GM23248 (cell line): ENCODE measurements around the gene SFTPB. TPM values are rescaled to one million over a fixed set of nuclear protein-coding genes. Genes with fewer than 3 reads are reported as not detected.
A peak's percentile ranks its signal among the peaks of the same experiment; 100 is the strongest.
"Not testable (repeated sequence)": the region's sequence is repeated elsewhere in the genome, so short reads cannot be mapped to it uniquely, and the experiment has no call there.

Experiments used
- DNase-seq: peaks from one replicate; pipeline ENCODE4 v3.0.0-alpha.2; 2015
- H2AFZ ChIP-seq: fragments of 200-600 bp; sonication (generic); 2 replicates; pipeline ENCODE4 v1.6.1; 2016; ENCODE audit warnings: antibody characterized with exemption
- H3F3A ChIP-seq: fragments of 200-600 bp; sonication (generic); 2 replicates; pipeline ENCODE4 v1.6.1; 2016; ENCODE audit warnings: mild to moderate bottlenecking, antibody characterized with exemption, mixed run types; ENCODE audit not compliant: insufficient read depth
- H3K27ac ChIP-seq: fragments of 200-600 bp; sonication (generic); 2 replicates; pipeline ENCODE4 v1.5.1; 2016; ENCODE audit warnings: mild to moderate bottlenecking
- H3K27me3 ChIP-seq: fragments of 200-600 bp; sonication (generic); replicated peaks from 2 replicates; pipeline ENCODE4 v1.6.1; 2016; ENCODE audit warnings: mild to moderate bottlenecking; ENCODE audit not compliant: insufficient read depth
- H3K36me3 ChIP-seq: fragments of 200-600 bp; sonication (generic); 2 replicates; pipeline ENCODE4 v1.6.1; 2016; ENCODE audit warnings: low read depth, mild to moderate bottlenecking
- H3K4me1 ChIP-seq: fragments of 200-600 bp; sonication (generic); 2 replicates; pipeline ENCODE4 v1.6.1; 2016; ENCODE audit warnings: mild to moderate bottlenecking; ENCODE audit not compliant: insufficient read depth
- H3K4me2 ChIP-seq: fragments of 200-600 bp; sonication (generic); one replicate; pipeline ENCODE4 v1.6.1; 2016; ENCODE audit warnings: mild to moderate bottlenecking; ENCODE audit not compliant: unreplicated experiment
- H3K4me3 ChIP-seq: fragments of 200-600 bp; sonication (generic); 2 replicates; pipeline ENCODE4 v1.5.1; 2016; ENCODE audit warnings: mild to moderate bottlenecking
- H3K79me2 ChIP-seq: fragments of 200-600 bp; sonication (generic); 2 replicates; pipeline ENCODE4 v1.6.1; 2016; ENCODE audit warnings: mild to moderate bottlenecking; ENCODE audit not compliant: insufficient read depth
- H3K9ac ChIP-seq: fragments of 200-600 bp; sonication (generic); 2 replicates; pipeline ENCODE4 v1.6.1; 2016; ENCODE audit warnings: mild to moderate bottlenecking
- H3K9me2 ChIP-seq: fragments of 200-600 bp; sonication (generic); 2 replicates; pipeline ENCODE4 v1.6.1; 2016; ENCODE audit warnings: mixed run types, mild to moderate bottlenecking, moderate library complexity; ENCODE audit not compliant: insufficient read depth
- H3K9me3 ChIP-seq: fragments of 200-600 bp; sonication (generic); one replicate; pipeline ENCODE4 v1.6.1; 2017; ENCODE audit warnings: low read depth
- H4K20me1 ChIP-seq: fragments of 200-600 bp; sonication (generic); 2 replicates; pipeline ENCODE4 v1.6.0; 2016; ENCODE audit not compliant: insufficient read depth
- EZH2 ChIP-seq: fragments of 200-600 bp; sonication (generic); IDR thresholded peaks from 2 replicates; pipeline ENCODE4 v1.6.1; 2018; ENCODE audit warnings: antibody characterized with exemption, mild to moderate bottlenecking; ENCODE audit not compliant: insufficient read depth, poor library complexity, severe bottlenecking
- EZH2phosphoT487 ChIP-seq: fragments of 200-600 bp; sonication (generic); IDR thresholded peaks from 2 replicates; pipeline ENCODE4 v1.6.1; 2018; ENCODE audit warnings: antibody characterized with exemption, moderate library complexity, mild to moderate bottlenecking, low read depth; ENCODE audit not compliant: insufficient read depth
- WGBS, 2 experiments: methylation state at CpG; one replicate each; pipeline ENCODE4 v1.1.6; 2015 to 2017; ENCODE audit warnings: low lambda C conversion rate in 2 of 2, low coverage in 1 of 2; ENCODE audit errors: missing lambda C conversion rate in 2 of 2; 5-methylcytosine and 5-hydroxymethylcytosine counted together
- in situ Hi-C: fragments of 300-500 bp; cut with MboI; formaldehyde crosslinking; loops from 2 replicates; pipeline ENCODE4 v1.15.0; 2020
- polyA plus RNA-seq: library from polyadenylated mRNA; unstranded; fragments of >200 nt; fragmentation: Nextera tagmentation; extraction: Ambion mirVana; gene quantifications from 2 replicates; pipeline ENCODE4 v1.2.1, GENCODE V29; 2016
- total RNA-seq: library from RNA; depleted of rRNA; stranded (reverse); fragments of >200 nt; shearing (Covaris generic); gene quantifications from 2 replicates; pipeline ENCODE4 v1.2.3, GENCODE V29; 2014; rRNA removed

SFTPB gene
- not detected in 2 replicates for total RNA-seq
- not detected in 2 replicates for polyA plus RNA-seq

DNA sequence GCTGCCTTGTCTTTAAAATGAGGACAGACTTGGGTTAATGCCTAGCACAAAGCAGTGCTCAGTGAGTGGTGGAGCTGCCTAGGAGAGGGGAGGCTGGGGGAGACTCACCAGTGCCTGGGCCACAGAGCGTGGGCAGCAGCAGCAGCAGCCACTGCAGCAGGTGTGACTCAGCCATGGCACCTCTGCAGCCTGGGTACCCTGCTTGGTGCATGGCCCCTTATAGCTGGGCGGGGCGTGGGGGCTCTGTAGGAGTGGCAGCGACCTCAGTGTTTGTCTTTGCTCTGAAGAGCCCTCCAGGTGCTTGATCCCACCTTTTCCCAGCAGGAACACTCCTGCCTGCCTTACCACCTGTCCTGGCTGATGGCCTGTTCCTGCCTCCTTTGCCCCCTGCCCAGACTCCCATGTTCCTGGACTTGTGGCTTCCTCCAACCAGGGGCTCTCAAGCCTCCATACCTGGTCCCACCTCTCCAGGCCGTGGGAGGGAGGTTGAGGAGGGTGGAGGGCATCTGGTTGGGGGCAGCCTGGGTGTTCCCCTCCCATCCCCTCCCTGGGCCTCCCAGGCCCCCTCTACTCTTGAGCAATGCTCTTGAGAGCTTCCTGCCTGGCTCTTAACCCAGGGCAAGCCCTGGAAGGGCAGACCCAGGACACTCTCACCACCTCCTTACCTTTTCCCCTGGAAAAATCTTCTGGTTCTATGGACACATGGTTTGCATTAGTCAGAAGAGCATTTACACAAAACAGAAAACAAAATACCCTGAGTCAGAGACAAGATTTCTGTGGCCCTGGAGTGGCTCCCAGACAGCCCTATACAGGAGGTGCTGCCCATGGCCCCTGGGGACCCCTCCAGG is at the start of gene SFTPB:
SFTPB (minus strand) TSS at position 191 of the 848 bp plus-strand sequence; CDS start at position 175, 16 bp downstream.
- Histone ChIP-seq H3K9me3 (no peaks in the 10 kb centered on the region), H3F3A (no peaks in the 10 kb centered on the region), H3K27ac (no peak within 1 kb of the TSS), H3K4me3 (no peak within 1 kb of the TSS), H3K4me1 (peaks cover 12% of the 10 kb centered on the region), H4K20me1 (no peaks in the 10 kb centered on the region), H2AFZ (no peak within 1 kb of the TSS), H3K27me3 (no peaks in the 10 kb centered on the region), H3K9me2 (no peaks in the 10 kb centered on the region), H3K36me3 (no peaks in the 10 kb centered on the region), H3K4me2 (peak within 1 kb of the TSS; percentile 23), H3K9ac (no peak within 1 kb of the TSS), H3K79me2 (no peaks in the 10 kb centered on the region)
- TF ChIP-seq EZH2 (no peak), EZH2phosphoT487 (no peak)
- DNase-seq, result peak; percentile 70
- WGBS, 2 experiments, result 79 to 90% methylated on average over 5 of the region's 5 CpGs
- in situ Hi-C loops, result no loop called here

DNA sequence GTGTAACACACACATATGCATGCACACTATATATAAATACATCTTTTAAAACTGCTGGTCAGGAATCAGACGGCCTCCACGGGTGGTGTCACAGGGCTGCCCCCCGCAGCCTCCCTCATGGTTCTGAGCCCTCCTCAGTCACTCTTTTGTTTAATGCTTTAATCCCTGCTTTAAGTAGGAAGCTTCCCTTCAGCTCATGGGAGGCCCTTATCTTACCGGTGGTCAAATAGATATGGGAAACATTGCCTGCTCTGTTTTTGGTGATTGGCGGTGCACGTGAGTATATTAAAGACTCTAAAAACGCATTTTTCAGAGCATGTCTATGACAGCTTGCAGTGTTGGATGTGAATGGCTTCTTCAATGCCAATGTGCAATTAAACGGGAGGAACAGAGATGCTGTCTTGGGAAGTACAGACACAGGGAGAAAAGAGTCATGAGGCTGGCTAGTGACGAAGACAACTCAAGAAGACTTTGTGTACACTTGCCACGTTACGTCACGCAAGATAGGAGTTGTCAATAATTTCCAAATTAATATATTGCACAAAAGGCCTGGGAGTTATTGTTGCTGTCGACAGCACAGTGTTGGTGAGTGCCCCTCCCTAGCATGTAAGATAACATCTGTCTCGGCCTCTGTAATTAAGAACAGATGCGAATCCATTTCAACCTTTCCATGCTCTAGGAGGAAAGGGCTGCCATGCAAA is 49.5 kb upstream of the SFTPB start:
- H3K9ac ChIP-seq, result peak overlapping the region; percentile 24; the same call in 1 of the 2 replicates
- H2AFZ ChIP-seq, result no peak overlapping the region
- H4K20me1 ChIP-seq, result no peaks in the 10 kb centered on the region
- H3K36me3 ChIP-seq, result no peaks in the 10 kb centered on the region
- peaks cover 12% of the 10 kb centered on the region; the same call in 1 of the 2 replicates for H3F3A ChIP-seq
- peaks cover 16% of the 10 kb centered on the region for H3K4me1 ChIP-seq
- peak overlapping the region; percentile 39 for H3K27ac ChIP-seq
- H3K79me2 ChIP-seq, result no peaks in the 10 kb centered on the region
- DNase-seq, result peak; percentile 90
- WGBS, 2 experiments, result 10 to 11% methylated on average over 15 of the region's 15 CpGs
- H3K9me3 ChIP-seq, result no peaks in the 10 kb centered on the region
- H3K4me2 ChIP-seq, result peak overlapping the region; percentile 60
- H3K9me2 ChIP-seq, result no peaks in the 10 kb centered on the region
- H3K27me3 ChIP-seq, result no peaks in the 10 kb centered on the region
- H3K4me3 ChIP-seq, result no peak overlapping the region
- in situ Hi-C loops, result no loop called here
- TF ChIP-seq EZH2 (no peak), EZH2phosphoT487 (0 out of 2 replicates have a peak, but pooled peaks have one; percentile 45)

DNA sequence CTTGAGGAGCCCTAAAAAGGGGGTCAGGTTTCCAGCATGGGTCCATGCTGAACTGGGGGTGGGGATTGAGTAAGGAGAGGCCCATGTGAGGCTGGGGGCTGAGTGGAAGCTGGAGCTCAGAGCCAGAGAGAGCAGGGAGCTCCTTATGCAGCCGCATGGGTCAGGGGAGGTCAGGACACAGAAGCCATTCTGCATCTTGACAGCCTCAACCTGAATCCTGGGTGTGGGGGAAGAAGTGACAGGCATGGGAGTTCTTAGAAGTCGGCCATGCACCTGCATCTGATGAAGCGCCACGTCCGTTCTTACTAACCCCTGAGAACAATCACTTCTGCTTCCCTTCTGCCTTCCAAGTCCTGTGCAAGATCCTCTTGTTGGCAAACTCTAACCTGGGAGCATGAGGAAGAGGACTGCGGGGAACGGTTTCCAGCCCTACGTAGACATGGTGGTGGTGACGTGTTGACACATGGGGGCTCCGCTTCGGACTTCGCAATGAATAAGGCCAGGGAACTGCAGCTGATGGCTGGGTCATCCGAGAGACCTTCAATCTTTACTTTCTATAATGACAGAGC is 48.4 kb upstream of the SFTPB start:
- Histone ChIP-seq H2AFZ (no peak overlapping the region), H3F3A (peaks cover 12% of the 10 kb centered on the region; the same call in 1 of the 2 replicates), H3K27me3 (no peaks in the 10 kb centered on the region), H3K79me2 (no peaks in the 10 kb centered on the region), H3K4me1 (peaks cover 16% of the 10 kb centered on the region), H3K4me2 (no peak overlapping the region), H3K27ac (no peak overlapping the region), H3K36me3 (no peaks in the 10 kb centered on the region), H4K20me1 (no peaks in the 10 kb centered on the region), H3K9ac (no peak overlapping the region), H3K9me2 (no peaks in the 10 kb centered on the region), H3K4me3 (no peak overlapping the region), H3K9me3 (no peaks in the 10 kb centered on the region)
- TF ChIP-seq EZH2phosphoT487 (no peak), EZH2 (no peak)
- 94 to 97% methylated on average over 13 of the region's 13 CpGs for WGBS, 2 experiments
- in situ Hi-C loops, result no loop called here
- DNase-seq, result no peak

GRCh38 chr2:85714841-85715240 is 46.8 kb upstream of the SFTPB start:
- TF ChIP-seq EZH2phosphoT487 (no peak), EZH2 (no peak)
- Histone ChIP-seq H3K27me3 (no peaks in the 10 kb centered on the region), H3K9ac (no peak overlapping the region), H3K9me3 (no peaks in the 10 kb centered on the region), H3K4me3 (no peak overlapping the region), H3K4me1 (peaks cover 16% of the 10 kb centered on the region), H3K79me2 (no peaks in the 10 kb centered on the region), H3K9me2 (no peaks in the 10 kb centered on the region), H4K20me1 (no peaks in the 10 kb centered on the region), H3K36me3 (no peaks in the 10 kb centered on the region), H3K4me2 (no peak overlapping the region), H3K27ac (no peak overlapping the region), H3F3A (peaks cover 12% of the 10 kb centered on the region; the same call in 1 of the 2 replicates), H2AFZ (no peak overlapping the region)
- in situ Hi-C loops, result no loop called here
- no peak for DNase-seq
- WGBS, 2 experiments, result 91% methylated on average over 8 of the region's 8 CpGs

DNA sequence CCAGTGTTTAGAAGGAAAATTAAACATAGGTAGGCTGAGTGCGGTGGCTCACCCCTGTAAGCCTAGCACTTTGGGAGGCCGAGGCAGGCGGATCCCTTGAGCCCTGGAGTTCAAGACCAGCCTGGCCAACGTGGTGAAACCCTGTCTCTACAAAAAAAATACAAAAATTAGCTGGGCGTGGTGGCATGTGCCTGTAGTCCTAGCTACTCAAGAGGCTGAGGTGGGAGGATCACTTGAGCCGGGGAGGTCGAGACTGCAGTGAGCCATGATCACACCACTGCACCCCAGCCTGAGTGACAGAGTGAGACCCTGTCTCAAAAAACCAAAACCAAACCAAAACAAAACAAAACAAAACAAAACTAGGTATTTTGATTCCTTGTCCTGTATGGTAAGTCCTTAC is 46.4 kb upstream of the SFTPB start:
- H3K27me3 ChIP-seq, H3K4me3 ChIP-seq, H4K20me1 ChIP-seq, H2AFZ ChIP-seq, H3K27ac ChIP-seq, in situ Hi-C loops, H3K79me2 ChIP-seq, H3K36me3 ChIP-seq, H3K9me3 ChIP-seq, H3K9ac ChIP-seq, H3K4me2 ChIP-seq, H3K9me2 ChIP-seq, DNase-seq: not testable (repeated sequence)
- Histone ChIP-seq H3F3A (peaks cover 13% of the 10 kb centered on the region; the same call in 1 of the 2 replicates), H3K4me1 (peaks cover 16% of the 10 kb centered on the region)
- 88 to 89% methylated on average over 7 of the region's 7 CpGs for WGBS, 2 experiments
